HG02970 (cell line): ENCODE measurements around the gene KRTDAP.
"Not testable (repeated sequence)": the region's sequence is repeated elsewhere in the genome, so short reads cannot be mapped to it uniquely, and the experiment has no call there.

Experiments used
- ATAC-seq: cut with Tn5 transposase; IDR thresholded peaks from one replicate; pipeline ENCODE4 v1.9.1; 2021; ENCODE audit warnings: mild to moderate bottlenecking, moderate library complexity, moderate number of reproducible peaks; ENCODE audit not compliant: unreplicated experiment, low FRiP score

Gene KRTDAP

GRCh38 chr19:35487656-35488182, 2.5 kb downstream of the KRTDAP start:
- ATAC-seq, result no peak

GRCh38 chr19:35486268-35486708, 4.0 kb downstream of the KRTDAP start:
- no peak for ATAC-seq

DNA sequence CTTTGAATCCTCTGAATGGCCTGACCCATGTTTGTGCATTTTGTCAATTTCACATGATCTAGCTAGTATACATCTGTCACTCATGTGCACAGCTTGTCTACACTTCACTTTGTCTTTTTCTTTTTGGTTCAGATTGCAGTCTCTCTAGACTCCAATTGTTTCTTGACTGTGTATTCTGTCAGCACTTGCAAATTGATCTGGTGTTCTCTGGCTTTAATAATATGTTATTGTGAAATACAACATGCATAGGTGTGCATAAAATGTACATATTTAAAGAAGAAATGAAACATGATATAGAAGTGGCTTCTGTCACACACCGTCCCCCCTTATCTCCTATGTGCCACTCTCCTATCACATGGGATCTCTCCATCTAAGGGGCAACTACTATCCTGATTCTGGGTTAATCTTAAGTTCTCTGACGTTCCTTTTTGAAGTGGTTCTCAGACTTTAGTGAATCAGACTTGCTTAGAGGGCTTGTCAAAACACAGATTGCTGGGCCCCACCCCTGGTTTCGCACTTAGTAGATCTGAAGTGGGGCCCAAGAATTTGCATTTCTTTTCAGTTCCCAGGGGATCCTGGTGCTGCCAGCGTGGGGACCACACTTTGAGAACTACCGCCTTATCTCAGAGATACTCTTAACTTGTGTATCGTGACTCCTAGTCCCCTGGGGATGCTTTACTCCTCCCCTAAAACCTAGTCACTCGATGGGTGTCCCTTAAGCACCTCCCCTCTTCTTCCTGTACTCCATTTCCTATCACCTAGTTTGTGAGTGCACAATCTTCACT, 5.8 kb downstream of the KRTDAP start:
- no peak for ATAC-seq

- ATAC-seq, result no peak
Measured at GRCh38 chr19:35483089-35483488, 7.2 kb downstream of the KRTDAP start.

- no peak for ATAC-seq
Measured at GRCh38 chr19:35478794-35479677, 11.2 kb downstream of the KRTDAP start.

DNA sequence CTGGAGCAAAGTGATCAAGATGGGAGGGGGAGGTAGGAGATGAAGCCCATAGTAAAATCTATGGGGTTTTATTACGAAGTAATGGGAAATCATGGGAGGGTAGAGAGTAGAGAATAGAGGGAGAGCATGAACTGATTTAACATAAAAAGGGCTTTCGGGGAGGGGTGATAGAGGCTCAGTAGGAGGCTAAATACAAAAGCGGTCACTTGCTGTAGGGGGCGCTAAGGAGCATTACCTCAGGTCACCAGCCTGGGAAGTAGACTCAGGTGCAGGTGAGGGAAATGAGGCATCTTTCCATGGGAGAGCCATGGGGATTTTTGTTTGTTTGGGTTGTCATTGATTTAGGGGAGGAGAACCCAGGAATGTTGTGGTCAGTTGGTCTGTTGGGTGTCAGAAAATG, 14.1 kb downstream of the KRTDAP start:
- ATAC-seq, result no peak

DNA sequence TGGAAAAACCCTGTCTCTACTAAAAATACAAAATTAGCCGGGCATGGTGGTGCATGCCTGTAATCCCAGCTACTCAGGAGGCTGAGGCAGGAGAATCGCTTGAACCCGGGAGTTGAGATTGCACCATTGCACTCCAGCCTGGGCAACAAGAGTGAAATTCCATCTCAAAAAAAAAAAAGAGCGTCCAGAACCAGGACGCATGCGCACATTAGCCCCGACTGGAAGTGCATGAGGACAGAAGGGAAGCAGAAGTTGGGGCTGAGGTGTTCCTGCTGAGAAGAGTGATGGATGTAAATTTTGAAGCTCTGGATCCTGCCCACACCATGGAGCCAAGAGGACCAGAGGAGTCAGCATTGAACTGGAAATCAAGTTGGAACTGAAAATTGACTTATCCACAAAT, 15.7 kb downstream of the KRTDAP start:
- not testable (repeated sequence) for ATAC-seq

GRCh38 chr19:35474104-35474503, 16.2 kb downstream of the KRTDAP start:
- ATAC-seq, result no peak

DNA sequence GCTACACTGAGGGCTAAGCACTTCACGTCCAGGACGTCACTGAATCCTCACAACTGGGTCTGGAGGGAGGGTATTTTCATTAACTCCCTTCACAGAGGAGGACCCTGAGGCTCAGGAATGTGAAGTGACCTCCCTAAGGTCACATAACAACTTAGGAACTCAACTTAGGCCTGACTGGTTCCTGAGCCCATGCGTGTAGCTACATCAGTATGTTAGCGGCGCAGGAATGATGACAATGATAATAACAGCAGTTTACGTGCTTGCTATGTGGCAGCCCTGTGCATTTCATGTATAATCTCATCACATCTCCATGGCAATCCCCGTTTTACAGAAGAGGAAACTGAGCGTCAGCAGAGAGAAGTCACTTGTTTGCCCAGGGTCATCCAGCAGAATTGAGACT, 18.3 kb downstream of the KRTDAP start:
- ATAC-seq, result no peak

DNA sequence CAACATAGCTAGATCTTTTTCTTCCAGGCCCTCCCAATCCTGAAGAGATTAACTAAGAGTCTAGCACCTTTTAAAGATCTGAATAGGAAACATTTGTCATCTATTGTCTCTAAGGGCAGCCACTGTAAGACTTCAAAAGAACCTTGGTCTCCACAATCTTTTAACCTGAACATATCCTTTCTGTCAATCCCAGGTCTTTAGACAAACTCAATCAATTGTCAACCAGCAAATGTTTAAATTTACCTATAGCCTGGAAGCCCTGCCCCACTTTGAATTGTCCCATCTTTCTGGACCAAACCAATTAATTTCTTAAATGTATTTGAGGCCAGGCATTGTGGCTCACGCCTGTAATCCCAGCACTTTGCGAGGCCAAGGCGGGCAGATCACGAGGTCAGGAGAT, 19.2 kb downstream of the KRTDAP start:
- ATAC-seq, result not testable (repeated sequence)

DNA sequence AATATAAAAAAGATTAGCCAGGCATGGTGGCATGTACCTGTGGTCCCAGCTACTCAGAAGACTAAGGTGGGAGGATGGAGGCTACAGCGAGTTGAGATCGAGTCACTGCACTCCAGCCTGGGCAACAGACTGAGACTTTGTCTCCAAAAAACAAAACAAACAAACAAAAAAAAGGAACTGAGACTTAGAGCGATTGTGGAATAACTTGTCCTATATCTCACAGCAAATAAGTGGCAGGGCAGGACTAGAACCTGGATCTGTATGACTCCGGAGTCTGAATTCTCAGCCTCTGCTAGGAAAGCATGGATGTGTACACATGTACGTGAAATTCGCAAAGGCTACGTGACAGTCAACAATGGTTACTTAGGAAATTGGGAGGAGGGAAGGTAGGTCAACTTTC, 20.1 kb downstream of the KRTDAP start:
- ATAC-seq, result no peak

DNA sequence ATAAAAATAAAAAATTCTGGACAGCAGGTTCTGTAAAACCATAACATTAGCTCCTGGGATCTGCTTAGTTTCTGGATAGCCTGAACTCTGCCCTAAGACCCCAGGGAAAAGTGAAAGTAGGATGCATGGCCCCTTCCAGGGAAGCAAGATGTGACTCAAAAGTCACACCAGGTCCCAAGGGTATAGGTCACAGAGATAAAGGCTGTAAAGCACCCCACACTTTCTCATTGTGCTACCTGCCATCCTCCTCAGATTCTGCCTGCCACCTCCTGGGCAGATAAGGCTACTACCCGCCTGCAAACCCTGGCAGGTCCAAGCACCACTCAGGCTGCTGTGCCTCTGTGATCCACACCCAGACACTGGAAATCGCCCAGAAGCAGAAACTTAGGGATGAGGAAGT, 21.6 kb downstream of the KRTDAP start:
- peak; percentile 65 for ATAC-seq

GRCh38 chr19:35466259-35466658, 24.0 kb downstream of the KRTDAP start:
- no peak for ATAC-seq

DNA sequence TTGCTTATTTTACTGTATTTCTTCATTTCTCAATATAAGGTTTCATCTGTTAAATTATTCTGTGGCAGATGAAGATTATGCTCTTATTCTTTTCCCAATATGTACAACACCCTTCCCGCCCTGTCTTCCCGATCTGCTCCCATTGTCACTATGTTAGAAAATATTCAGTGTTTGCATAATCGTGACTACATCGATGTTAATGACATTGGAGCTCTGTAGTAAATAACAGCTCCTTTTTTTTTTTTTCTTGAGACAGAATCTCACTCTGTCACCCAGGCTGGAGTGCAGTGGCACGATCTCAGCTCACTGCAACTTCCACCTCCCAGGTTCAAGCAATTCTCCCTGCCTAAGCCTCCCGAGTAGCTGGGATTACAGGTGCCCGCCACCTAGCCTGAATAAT, 27.3 kb downstream of the KRTDAP start:
- ATAC-seq, result not testable (repeated sequence)

- ATAC-seq, result peak; percentile 43
Measured at GRCh38 chr19:35462476-35462953, 27.7 kb downstream of the KRTDAP start.

DNA sequence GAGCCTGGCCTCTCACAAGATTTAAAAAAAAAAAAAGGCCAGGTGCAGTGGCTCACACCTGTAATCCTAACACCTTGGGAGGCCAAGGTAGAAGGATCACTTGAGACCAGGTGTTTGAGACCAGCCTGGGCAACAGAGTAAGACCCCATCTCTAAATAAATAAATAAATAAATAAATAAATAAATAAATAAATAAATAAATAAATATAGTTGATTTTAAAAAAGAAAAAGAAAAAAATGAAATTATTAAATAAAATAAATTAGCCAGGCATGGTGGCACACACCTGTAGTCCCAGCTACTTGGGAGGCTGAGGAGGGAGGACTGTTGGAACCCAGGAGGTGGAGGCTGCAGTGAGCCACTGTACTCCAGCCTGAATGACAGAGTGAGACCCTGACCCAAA, 28.5 kb downstream of the KRTDAP start:
- ATAC-seq, result not testable (repeated sequence)

DNA sequence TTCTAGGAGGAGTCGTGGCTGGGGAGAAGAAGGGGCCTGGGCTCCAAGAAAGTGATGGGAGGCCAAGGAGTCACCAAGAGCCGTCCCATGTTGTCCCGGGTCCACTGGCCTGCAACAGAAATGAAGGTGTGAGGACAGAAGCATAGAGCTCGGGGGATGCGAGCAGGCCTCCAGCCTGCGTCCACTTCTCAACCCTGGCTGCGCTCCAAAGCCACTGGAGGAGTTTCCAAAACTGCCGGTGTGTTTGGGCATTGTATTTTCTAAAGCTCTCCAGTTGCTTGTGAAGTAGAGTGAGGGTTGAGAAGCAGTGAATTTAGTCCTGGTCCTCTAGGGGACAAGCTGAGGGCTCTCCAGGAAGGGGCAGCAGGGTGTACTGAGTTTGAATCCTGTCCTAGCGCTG, 29.2 kb downstream of the KRTDAP start:
- no peak for ATAC-seq

- ATAC-seq, result no peak
Measured at GRCh38 chr19:35460608-35461007, 29.7 kb downstream of the KRTDAP start.

DNA sequence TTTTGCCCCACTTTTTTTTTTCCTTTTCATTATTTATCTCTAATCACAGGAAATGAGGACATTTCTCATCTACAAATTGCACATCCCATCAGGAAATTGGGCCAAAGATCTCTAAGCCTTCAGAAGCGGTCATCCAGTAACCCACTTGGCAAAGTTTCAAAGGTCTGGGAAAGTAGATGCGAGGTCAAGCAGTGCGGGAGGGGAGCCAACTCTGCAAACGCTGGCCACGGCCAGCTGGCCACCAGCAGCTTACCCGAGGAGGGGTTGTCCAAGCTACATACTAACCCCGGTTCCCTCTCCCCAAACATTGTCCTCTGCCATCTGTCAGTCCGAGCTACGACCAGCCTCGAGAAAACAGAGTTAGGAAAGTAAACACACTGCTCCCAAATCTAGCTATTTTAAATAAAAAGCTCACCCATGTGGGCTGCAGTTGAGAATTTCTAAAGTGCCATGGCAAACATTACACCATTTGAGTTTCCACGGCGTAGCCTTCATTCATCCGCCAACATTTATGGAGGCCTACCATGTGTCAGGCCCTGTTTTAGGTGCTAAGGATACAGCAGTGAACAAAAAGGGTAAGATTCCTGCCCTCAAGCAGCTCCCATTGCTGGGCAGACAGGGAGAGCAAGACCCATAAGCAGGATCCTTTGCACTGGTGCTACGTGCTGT, 30.7 kb downstream of the KRTDAP start:
- no peak for ATAC-seq

- no peak for ATAC-seq
Measured at GRCh38 chr19:35458731-35459391, 31.4 kb downstream of the KRTDAP start.
